T-helper 1 cell treated with Interleukin-12 subunit alpha and Interleukin-12 subunit beta and Interleukin-4 antibody, amounts not matched to agents 30 μg/mL and 1 μg/mL, for 36 hours (primary cell): Measurements from ENCODE around the gene SV2C.
"Not testable (repeated sequence)": the region's sequence is repeated elsewhere in the genome, so short reads cannot be mapped to it uniquely, and the experiment has no call there.

ENCODE experiments used
- H3K27ac Mint-ChIP-seq: one replicate; pipeline ENCODE4 v1.8.0; 2021; ENCODE audit warnings: mild to moderate bottlenecking, mixed read lengths
- H3K27me3 Mint-ChIP-seq: one replicate; pipeline ENCODE4 v1.8.0; 2021; ENCODE audit warnings: low read depth, mixed read lengths
- H3K36me3 Mint-ChIP-seq: one replicate; pipeline ENCODE4 v1.8.0; 2021; ENCODE audit warnings: low read depth, mixed read lengths
- H3K4me1 Mint-ChIP-seq: one replicate; pipeline ENCODE4 v1.8.0; 2021; ENCODE audit warnings: low read depth, mixed read lengths
- H3K4me3 Mint-ChIP-seq: one replicate; pipeline ENCODE4 v1.8.0; 2021; ENCODE audit warnings: mild to moderate bottlenecking, moderate library complexity, mixed read lengths
- H3K9me3 Mint-ChIP-seq: one replicate; pipeline ENCODE4 v1.8.0; 2021; ENCODE audit warnings: mixed read lengths

Gene SV2C

DNA sequence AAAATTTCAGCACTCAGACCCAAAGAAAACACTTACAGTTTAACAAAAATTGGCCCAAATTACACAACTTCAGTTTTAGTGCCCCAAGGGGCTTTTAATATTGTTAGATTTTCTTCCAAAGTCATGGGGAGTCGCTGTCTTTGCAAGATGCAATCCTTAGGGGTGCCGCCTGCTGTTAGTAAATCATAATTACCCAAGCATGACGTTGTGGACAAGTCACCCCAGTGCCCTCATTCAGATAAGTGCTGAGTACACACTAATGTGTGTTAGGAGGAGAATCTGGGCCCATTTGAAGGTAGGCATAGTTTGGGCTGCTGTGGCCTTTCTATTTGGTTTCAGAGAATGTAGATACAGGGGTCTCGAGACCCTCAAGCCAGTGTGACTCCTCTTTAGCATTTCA is 138.1 kb downstream of the SV2C start:
- Mint-ChIP-seq H3K4me3 (no peak overlapping the region), H3K27ac (no peak overlapping the region), H3K27me3 (peaks cover 4% of the 10 kb centered on the region), H3K9me3 (no peaks in the 10 kb centered on the region), H3K36me3 (no peaks in the 10 kb centered on the region), H3K4me1 (no peaks in the 10 kb centered on the region)

GRCh38 chr5:76222318-76222717 is 139.1 kb downstream of the SV2C start:
- Mint-ChIP-seq H3K27ac (no peak overlapping the region), H3K36me3 (no peaks in the 10 kb centered on the region), H3K9me3 (no peaks in the 10 kb centered on the region), H3K4me1 (no peaks in the 10 kb centered on the region), H3K4me3 (no peak overlapping the region), H3K27me3 (peaks cover 4% of the 10 kb centered on the region)

GRCh38 chr5:76223696-76224095 is 140.5 kb downstream of the SV2C start:
- Mint-ChIP-seq H3K4me1 (no peaks in the 10 kb centered on the region), H3K27me3 (peaks cover 7% of the 10 kb centered on the region), H3K9me3 (no peaks in the 10 kb centered on the region), H3K4me3 (no peak overlapping the region), H3K27ac (no peak overlapping the region), H3K36me3 (no peaks in the 10 kb centered on the region)

GRCh38 chr5:76224898-76225297 is 141.7 kb downstream of the SV2C start:
- no peaks in the 10 kb centered on the region for H3K9me3 Mint-ChIP-seq
- H3K4me1 Mint-ChIP-seq, result no peaks in the 10 kb centered on the region
- H3K27ac Mint-ChIP-seq, result no peak overlapping the region
- H3K36me3 Mint-ChIP-seq, result no peaks in the 10 kb centered on the region
- H3K27me3 Mint-ChIP-seq, result peaks cover 10% of the 10 kb centered on the region
- H3K4me3 Mint-ChIP-seq, result no peak overlapping the region

DNA sequence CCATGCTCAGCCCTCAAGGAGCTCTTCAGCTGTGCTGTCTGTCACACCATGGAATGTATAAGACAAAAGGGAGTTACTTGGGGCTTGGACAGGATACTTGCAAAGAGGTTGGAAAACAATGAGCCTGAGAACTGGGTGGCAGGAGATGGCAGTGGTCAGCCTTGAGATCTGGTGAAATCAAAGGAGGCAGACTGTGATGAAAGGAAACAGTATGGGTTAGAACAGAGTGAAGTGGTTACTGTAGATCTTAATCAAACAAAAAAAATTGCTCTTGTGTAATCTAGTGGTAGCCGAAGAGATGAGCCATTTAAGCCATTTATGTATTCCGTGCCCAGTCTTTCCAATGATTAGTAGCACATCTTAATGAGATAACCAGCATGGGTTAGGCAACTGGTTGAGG is 142.2 kb downstream of the SV2C start:
- no peak overlapping the region for H3K4me3 Mint-ChIP-seq
- peaks cover 13% of the 10 kb centered on the region for H3K27me3 Mint-ChIP-seq
- H3K36me3 Mint-ChIP-seq, result no peaks in the 10 kb centered on the region
- H3K9me3 Mint-ChIP-seq, result no peaks in the 10 kb centered on the region
- H3K4me1 Mint-ChIP-seq, result no peaks in the 10 kb centered on the region
- H3K27ac Mint-ChIP-seq, result no peak overlapping the region

GRCh38 chr5:76229900-76230299 is 146.7 kb downstream of the SV2C start:
- no peaks in the 10 kb centered on the region for H3K4me1 Mint-ChIP-seq
- H3K4me3 Mint-ChIP-seq, result no peak overlapping the region
- no peaks in the 10 kb centered on the region for H3K9me3 Mint-ChIP-seq
- H3K36me3 Mint-ChIP-seq, result no peaks in the 10 kb centered on the region
- H3K27ac Mint-ChIP-seq, result no peak overlapping the region
- peaks cover 10% of the 10 kb centered on the region for H3K27me3 Mint-ChIP-seq

- Mint-ChIP-seq H3K4me1 (no peaks in the 10 kb centered on the region), H3K27ac (no peak overlapping the region), H3K27me3 (peaks cover 10% of the 10 kb centered on the region), H3K9me3 (no peaks in the 10 kb centered on the region), H3K36me3 (no peaks in the 10 kb centered on the region), H3K4me3 (no peak overlapping the region)
Measured at GRCh38 chr5:76230711-76231285, 147.6 kb downstream of the SV2C start.

GRCh38 chr5:76234665-76235064 is 151.5 kb downstream of the SV2C start:
- Mint-ChIP-seq H3K9me3 (no peaks in the 10 kb centered on the region), H3K27me3 (peaks cover 14% of the 10 kb centered on the region), H3K4me3 (no peak overlapping the region), H3K27ac (no peak overlapping the region), H3K36me3 (no peaks in the 10 kb centered on the region), H3K4me1 (no peaks in the 10 kb centered on the region)

DNA sequence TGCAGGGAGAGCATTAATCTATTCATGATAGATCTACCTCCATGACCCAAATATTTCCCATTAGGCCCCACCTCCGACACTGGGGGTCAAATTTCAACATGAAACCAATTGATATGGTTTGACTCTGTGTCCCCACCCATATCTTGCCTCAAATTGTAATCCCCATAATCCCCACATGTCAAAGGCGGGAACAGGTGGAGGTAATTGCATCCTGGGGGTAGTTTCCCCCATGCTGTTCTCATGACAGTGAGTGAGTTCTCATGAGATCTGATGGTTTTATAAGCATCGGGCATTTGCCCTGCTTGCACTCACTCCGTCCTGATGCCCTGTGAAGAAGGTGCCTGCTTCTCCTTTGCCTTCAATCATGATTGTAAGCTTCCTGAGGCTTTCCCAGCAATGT is 153.5 kb downstream of the SV2C start:
- Mint-ChIP-seq H3K4me1 (no peaks in the 10 kb centered on the region), H3K27me3 (peaks cover 15% of the 10 kb centered on the region), H3K4me3 (no peak overlapping the region), H3K36me3 (no peaks in the 10 kb centered on the region), H3K9me3 (no peaks in the 10 kb centered on the region), H3K27ac (no peak overlapping the region)

DNA sequence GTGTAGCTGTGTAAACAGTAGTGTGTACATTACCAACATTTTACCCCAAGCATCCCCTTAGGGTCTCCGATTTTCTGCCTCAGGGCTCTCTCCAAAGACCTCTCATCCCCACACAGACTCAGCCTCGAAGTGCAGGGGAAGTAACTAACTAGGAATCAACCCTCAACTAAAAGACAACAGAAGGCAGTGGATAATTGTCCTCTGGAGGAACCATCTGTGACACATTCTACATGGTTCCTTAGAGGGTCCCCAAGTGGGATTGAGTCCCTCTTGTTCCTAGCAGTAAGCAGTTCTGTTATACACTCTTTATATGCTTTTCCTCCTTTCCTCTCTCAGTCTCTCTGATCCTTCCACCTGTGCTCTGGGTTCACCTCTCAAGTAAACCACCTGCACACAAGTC is 157.2 kb downstream of the SV2C start:
- H3K27me3 Mint-ChIP-seq, result peaks cover 21% of the 10 kb centered on the region
- no peak overlapping the region for H3K4me3 Mint-ChIP-seq
- no peaks in the 10 kb centered on the region for H3K9me3 Mint-ChIP-seq
- no peak overlapping the region for H3K27ac Mint-ChIP-seq
- H3K36me3 Mint-ChIP-seq, result no peaks in the 10 kb centered on the region
- H3K4me1 Mint-ChIP-seq, result no peaks in the 10 kb centered on the region

DNA sequence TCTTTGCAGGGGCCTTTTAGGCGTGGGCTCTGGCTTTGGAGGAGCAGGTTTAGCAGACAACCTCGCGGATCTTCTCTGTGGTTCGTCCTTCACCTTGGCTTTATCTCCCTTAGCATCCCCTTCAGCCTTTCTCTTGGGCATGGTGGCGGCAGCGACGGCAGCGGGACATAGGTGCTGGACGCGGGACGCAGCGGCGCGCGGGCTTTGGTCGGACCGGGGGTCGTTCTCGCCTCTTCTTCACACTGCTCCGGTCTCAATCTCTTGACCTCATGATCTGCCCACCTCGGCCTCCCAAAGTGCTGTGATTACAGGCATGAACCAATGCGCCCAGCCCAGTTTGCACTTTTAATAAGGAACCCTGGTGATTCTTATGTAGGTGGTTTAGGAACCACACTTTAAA is 159.0 kb downstream of the SV2C start:
- H3K4me1 Mint-ChIP-seq, H3K36me3 Mint-ChIP-seq, H3K9me3 Mint-ChIP-seq, H3K4me3 Mint-ChIP-seq, H3K27ac Mint-ChIP-seq: not testable (repeated sequence)
- peaks cover 21% of the 10 kb centered on the region for H3K27me3 Mint-ChIP-seq

DNA sequence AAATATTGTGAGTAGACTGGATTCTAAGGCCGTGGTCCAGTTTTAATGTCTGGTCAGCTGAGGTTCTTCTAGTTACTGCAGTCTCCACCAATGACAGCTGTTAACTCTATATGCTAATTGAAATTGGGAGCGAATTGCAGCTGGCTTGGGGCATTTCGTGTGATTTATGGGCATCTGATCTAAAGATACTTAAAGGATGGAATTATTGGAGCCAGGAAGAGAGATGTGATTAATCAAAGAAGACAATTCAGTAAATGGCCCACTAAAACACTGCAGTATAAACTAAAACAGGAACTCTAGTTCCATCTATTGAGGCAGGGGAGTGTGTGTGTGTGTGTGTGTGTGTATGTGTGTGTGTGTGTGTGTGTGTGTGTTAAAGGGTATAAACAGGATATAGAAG is 162.4 kb downstream of the SV2C start:
- no peaks in the 10 kb centered on the region for H3K9me3 Mint-ChIP-seq
- H3K4me1 Mint-ChIP-seq, result no peaks in the 10 kb centered on the region
- H3K27me3 Mint-ChIP-seq, result peaks cover 14% of the 10 kb centered on the region
- H3K27ac Mint-ChIP-seq, result no peak overlapping the region
- no peaks in the 10 kb centered on the region for H3K36me3 Mint-ChIP-seq
- no peak overlapping the region for H3K4me3 Mint-ChIP-seq

- H3K9me3 Mint-ChIP-seq, result no peaks in the 10 kb centered on the region
- no peaks in the 10 kb centered on the region for H3K4me1 Mint-ChIP-seq
- H3K4me3 Mint-ChIP-seq, result no peak overlapping the region
- no peak overlapping the region for H3K27ac Mint-ChIP-seq
- H3K36me3 Mint-ChIP-seq, result no peaks in the 10 kb centered on the region
- peaks cover 32% of the 10 kb centered on the region for H3K27me3 Mint-ChIP-seq
Measured at GRCh38 chr5:76249621-76250020, 166.4 kb downstream of the SV2C start.

GRCh38 chr5:76250463-76250862 is 167.3 kb downstream of the SV2C start:
- H3K27ac Mint-ChIP-seq, result no peak overlapping the region
- no peak overlapping the region for H3K4me3 Mint-ChIP-seq
- H3K4me1 Mint-ChIP-seq, result no peaks in the 10 kb centered on the region
- peaks cover 41% of the 10 kb centered on the region for H3K27me3 Mint-ChIP-seq
- H3K9me3 Mint-ChIP-seq, result no peaks in the 10 kb centered on the region
- H3K36me3 Mint-ChIP-seq, result no peaks in the 10 kb centered on the region

DNA sequence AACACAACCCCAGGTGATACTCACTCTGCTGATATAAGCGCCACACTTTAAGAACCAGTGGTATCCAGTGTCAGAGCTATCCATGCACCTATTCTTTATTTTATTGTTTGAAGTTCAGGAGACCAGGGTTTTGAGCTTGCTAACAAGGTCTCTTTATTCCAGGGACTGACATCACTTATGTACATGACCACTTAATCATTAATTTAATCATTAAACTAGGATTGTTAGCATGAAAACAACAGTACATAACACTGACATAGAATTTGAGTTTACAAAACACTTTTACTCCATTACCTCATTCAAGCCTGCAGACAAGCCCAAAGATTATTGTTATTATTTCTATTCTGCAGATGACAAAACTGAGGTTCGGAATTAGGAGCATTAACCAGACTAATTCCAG is 168.5 kb downstream of the SV2C start:
- Mint-ChIP-seq H3K4me3 (no peak overlapping the region), H3K27ac (no peak overlapping the region), H3K36me3 (no peaks in the 10 kb centered on the region), H3K4me1 (peaks cover 7% of the 10 kb centered on the region), H3K27me3 (peaks cover 49% of the 10 kb centered on the region), H3K9me3 (no peaks in the 10 kb centered on the region)

- Mint-ChIP-seq H3K36me3 (no peaks in the 10 kb centered on the region), H3K27ac (no peak overlapping the region), H3K4me1 (peaks cover 9% of the 10 kb centered on the region), H3K27me3 (peaks cover 49% of the 10 kb centered on the region), H3K4me3 (no peak overlapping the region), H3K9me3 (no peaks in the 10 kb centered on the region)
Measured at GRCh38 chr5:76252437-76252836, 169.3 kb downstream of the SV2C start.
